SK-N-SH (cell line): ENCODE results near the gene JAZF1. TPM values are rescaled to one million over a fixed set of nuclear protein-coding genes. Genes with fewer than 3 reads are reported as not detected.

ENCODE experiments used
- CTCF ChIA-PET: fragments of 300-600, 350-600 bp; formaldehyde crosslinking; extraction: SDS; loops from one replicate; lab custom pipeline; 2021; lab: Yijun Ruan, JAX
- POLR2A ChIA-PET: fragments of 350-600 bp; sonication (Branson Sonifier 250); formaldehyde crosslinking; extraction: SDS; loops from one replicate; lab custom pipeline; 2020; ENCODE audit warnings: antibody characterized with exemption, inconsistent platforms; lab: Yijun Ruan, JAX
- DNase-seq: peaks from one replicate; pipeline ENCODE4 v3.0.0; 2012
- H2AFZ ChIP-seq: fragments of 200-600 bp; sonication (generic); 2 replicates; pipeline ENCODE4 v1.8.1; 2016; ENCODE audit warnings: antibody characterized with exemption, mild to moderate bottlenecking, low read depth
- H3F3A ChIP-seq: fragments of 200-600 bp; sonication (generic); replicated peaks from 2 replicates; pipeline ENCODE3; 2016; ENCODE audit warnings: antibody characterized with exemption, mild to moderate bottlenecking; ENCODE audit not compliant: insufficient read depth
- H3K27ac ChIP-seq, 2 experiments: fragments of 200-500 bp in 1 of 2; fragments of 200-600 bp in 1 of 2; sonication (Bioruptor generic) in 1 of 2; sonication (generic), shearing (Covaris generic) in 1 of 2; 2 replicates each; pipeline versions ENCODE4 v1.5.1 to v1.6.1; 2014 to 2016; ENCODE audit warnings: low read depth in 2 of 2, inconsistent platforms in 1 of 2, low read length in 1 of 2, mild to moderate bottlenecking in 1 of 2, mixed read lengths in 1 of 2
- H3K27me3 ChIP-seq: fragments of 200-600 bp; sonication (generic), shearing (Covaris generic); 2 replicates; pipeline ENCODE4 v1.6.1; 2016; ENCODE audit warnings: mixed run types; ENCODE audit not compliant: insufficient read depth
- H3K36me3 ChIP-seq, 2 experiments: fragments of 200-500 bp in 1 of 2; fragments of 200-600 bp in 1 of 2; sonication (Bioruptor generic) in 1 of 2; sonication (generic) in 1 of 2; replicated peaks in 1 of 2; 2 replicates each; pipeline versions ENCODE3 to v1.5.1; 2014 to 2016; ENCODE audit warnings: low read length in 1 of 2, mild to moderate bottlenecking in 1 of 2; ENCODE audit not compliant: insufficient read depth in 2 of 2, control insufficient read depth in 1 of 2
- H3K4me1 ChIP-seq, 2 experiments: fragments of 200-500 bp in 1 of 2; fragments of 200-600 bp in 1 of 2; sonication (Bioruptor generic) in 1 of 2; sonication (generic), shearing (Covaris generic) in 1 of 2; 2 replicates each; pipeline versions ENCODE4 v1.5.1 to v1.6.1; 2014 to 2016; ENCODE audit warnings: low read depth in 1 of 2, low read length in 1 of 2, mixed run types in 1 of 2; ENCODE audit not compliant: insufficient read depth in 2 of 2, control insufficient read depth in 1 of 2
- H3K4me2 ChIP-seq: fragments of 200-600 bp; sonication (generic), shearing (Covaris generic); 2 replicates; pipeline ENCODE4 v1.6.1; 2017; ENCODE audit warnings: mixed run types
- H3K4me3 ChIP-seq, 2 experiments: fragments of 200-500 bp in 1 of 2; fragments of 200-600 bp in 1 of 2; sonication (Bioruptor generic) in 1 of 2; sonication (generic), shearing (Covaris generic) in 1 of 2; 2 replicates each; pipeline versions ENCODE4 v1.5.1 to v1.8.1; 2014 to 2016; ENCODE audit warnings: low read depth in 2 of 2, inconsistent platforms in 1 of 2, low read length in 1 of 2, mild to moderate bottlenecking in 1 of 2, mixed read lengths in 1 of 2, moderate library complexity in 1 of 2
- H3K79me2 ChIP-seq: fragments of 200-600 bp; sonication (generic); 2 replicates; pipeline ENCODE4 v1.8.1; 2017; ENCODE audit warnings: mild to moderate bottlenecking; ENCODE audit not compliant: insufficient read depth
- H3K9ac ChIP-seq: fragments of 200-600 bp; sonication (generic); 2 replicates; pipeline ENCODE4 v1.6.1; 2017; ENCODE audit warnings: mixed run types
- H3K9me2 ChIP-seq: fragments of 200-600 bp; sonication (generic); 2 replicates; pipeline ENCODE4 v1.6.1; 2017; ENCODE audit warnings: mixed run types
- H3K9me3 ChIP-seq: fragments of 200-600 bp; sonication (generic); 2 replicates; pipeline ENCODE4 v1.6.1; 2017; ENCODE audit warnings: mixed run types, mild to moderate bottlenecking, moderate library complexity
- H4K20me1 ChIP-seq: fragments of 200-600 bp; sonication (generic); 2 replicates; pipeline ENCODE4 v1.6.1; 2017; ENCODE audit warnings: mild to moderate bottlenecking, mixed run types; ENCODE audit not compliant: insufficient read depth
- FOSL2 ChIP-seq: IDR thresholded peaks from 2 replicates; pipeline ENCODE4 v1.4.0; 2012; ENCODE audit warnings: low read depth, mild to moderate bottlenecking, moderate library complexity, borderline replicate concordance
- FOXM1 ChIP-seq: IDR thresholded peaks from 2 replicates; pipeline ENCODE4 v1.4.0; 2012; ENCODE audit warnings: low read depth, mild to moderate bottlenecking
- GABPA ChIP-seq: IDR thresholded peaks from 2 replicates; pipeline ENCODE4 v1.4.0; 2012; ENCODE audit warnings: low read depth, mild to moderate bottlenecking
- MAX ChIP-seq: IDR thresholded peaks from 2 replicates; pipeline ENCODE4 v1.4.0; 2012; ENCODE audit warnings: low read depth
- MEF2A ChIP-seq: IDR thresholded peaks from 2 replicates; pipeline ENCODE4 v1.4.0; 2012; ENCODE audit warnings: low read depth, borderline replicate concordance
- NFIC ChIP-seq: IDR thresholded peaks from 2 replicates; pipeline ENCODE4 v1.4.0; 2012; ENCODE audit warnings: borderline replicate concordance
- NRF1 ChIP-seq: IDR thresholded peaks from 2 replicates; pipeline ENCODE4 v1.6.1; 2012; ENCODE audit warnings: low read depth, mild to moderate bottlenecking, low read length
- PBX3 ChIP-seq: IDR thresholded peaks from 2 replicates; pipeline ENCODE4; 2012
- POLR2AphosphoS5 ChIP-seq: IDR thresholded peaks from 2 replicates; pipeline ENCODE4 v1.6.1; 2012; ENCODE audit warnings: low read depth, low read length
- RCOR1 ChIP-seq: fragments of 150-350 bp; IDR thresholded peaks from 2 replicates; pipeline ENCODE4 v1.6.1; 2017; ENCODE audit warnings: antibody characterized with exemption, low read length
- REST ChIP-seq: IDR thresholded peaks from 2 replicates; pipeline ENCODE4 v1.6.1; 2012; ENCODE audit warnings: mild to moderate bottlenecking, low read depth, low read length, moderate library complexity
- SIN3A ChIP-seq: IDR thresholded peaks from 2 replicates; pipeline ENCODE4 v1.6.1; 2012; ENCODE audit warnings: low read depth, mild to moderate bottlenecking, low read length, moderate library complexity, borderline replicate concordance
- TAF1 ChIP-seq: IDR thresholded peaks from 2 replicates; pipeline ENCODE4 v1.6.1; 2012; ENCODE audit warnings: low read depth, mild to moderate bottlenecking, low read length, moderate library complexity, borderline replicate concordance
- YY1 ChIP-seq: IDR thresholded peaks from 2 replicates; pipeline ENCODE4 v1.4.0; 2012; ENCODE audit warnings: low read depth, mild to moderate bottlenecking
- WGBS: methylation state at CpG from one replicate; pipeline ENCODE4 v1.1.6; 2017; ENCODE audit warnings: low lambda C conversion rate; 5-methylcytosine and 5-hydroxymethylcytosine counted together
- polyA plus RNA-seq, 3 experiments: library from polyadenylated mRNA; depleted of rRNA; stranded (reverse); fragments of >200 nt; gene quantifications; 2 replicates each; pipeline ENCODE4 v1.2.3, GENCODE V29; 2012
- TF ChIP-seq, protein P1 (sequence below): fragments of 150-350 bp; IDR thresholded peaks from 2 replicates; pipeline ENCODE4 v1.6.1; 2016; ENCODE audit warnings: mild to moderate bottlenecking, low read depth, low read length

Gene JAZF1
- polyA plus RNA-seq, 1 of the 3 experiments (the other 2 are of a cell fraction): 1.7 TPM

- H3K79me2 ChIP-seq: no peaks in the 10 kb centered on the region
- POLR2A ChIA-PET: interaction anchor here (0.6 to 0.7 kb wide), 2 partner anchors 39 to 386 kb away, joined by 3 read pairs; partner anchors contain the start of gene TAX1BP1
- no peaks in the 10 kb centered on the region for H4K20me1 ChIP-seq
Observed at GRCh38 chr7:28125431-28126409, 54.9 kb downstream of the JAZF1 start.

More at GRCh38 chr7:28125431-28126409, 54.9 kb downstream of the JAZF1 start:
- Histone ChIP-seq H3K4me3 (no peak overlapping the region), H2AFZ (no peak overlapping the region), H3K27ac (no peak overlapping the region), H3K9ac (no peak overlapping the region), H3K36me3 (no peaks in the 10 kb centered on the region), H3F3A (no peaks in the 10 kb centered on the region), H3K27me3 (no peaks in the 10 kb centered on the region), H3K4me2 (no peak overlapping the region), H3K9me2 (no peaks in the 10 kb centered on the region), H3K4me1 (peaks cover 0 to 5% of the 10 kb centered on the region in 2 experiments; a peak in 1 of 4 replicates), H3K9me3 (no peaks in the 10 kb centered on the region)
- DNase-seq: no peak
- TF ChIP-seq RCOR1 (no peak), MAX (no peak), YY1 (no peak), FOSL2 (no peak), REST (no peak), POLR2AphosphoS5 (no peak), PBX3 (no peak), MEF2A (no peak), FOXM1 (no peak), GABPA (no peak), NRF1 (no peak), SIN3A (no peak), NFIC (no peak), TAF1 (no peak)
- TF ChIP-seq, protein P1, sequence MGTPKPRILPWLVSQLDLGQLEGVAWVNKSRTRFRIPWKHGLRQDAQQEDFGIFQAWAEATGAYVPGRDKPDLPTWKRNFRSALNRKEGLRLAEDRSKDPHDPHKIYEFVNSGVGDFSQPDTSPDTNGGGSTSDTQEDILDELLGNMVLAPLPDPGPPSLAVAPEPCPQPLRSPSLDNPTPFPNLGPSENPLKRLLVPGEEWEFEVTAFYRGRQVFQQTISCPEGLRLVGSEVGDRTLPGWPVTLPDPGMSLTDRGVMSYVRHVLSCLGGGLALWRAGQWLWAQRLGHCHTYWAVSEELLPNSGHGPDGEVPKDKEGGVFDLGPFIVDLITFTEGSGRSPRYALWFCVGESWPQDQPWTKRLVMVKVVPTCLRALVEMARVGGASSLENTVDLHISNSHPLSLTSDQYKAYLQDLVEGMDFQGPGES: no peak
- 85% methylated on average over 4 of the region's 4 CpGs for WGBS
- CTCF ChIA-PET: interaction anchor here (0.7 to 5.1 kb wide), 6 partner anchors 12 to 64 kb away, joined by 3 to 28 read pairs (median 6); no protein-coding TSS in a partner anchor
